ENCODE data around the gene SEZ6L. TPM values are rescaled to one million over a fixed set of nuclear protein-coding genes. Genes with fewer than 3 reads are reported as not detected.

SEZ6L gene
- total RNA-seq, 1 donor from 2014 or later = 0.05 TPM

- H3K36me3 Mint-ChIP-seq (ENCODE audit: low read depth) = no peaks in the 10 kb centered on the region
- peaks cover 7% of the 10 kb centered on the region for H3K9me3 Mint-ChIP-seq (ENCODE audit: low read depth)
- no peak for TF ChIP-seq CTCF (IDR thresholded peaks at IDR 0.05)
- H3K4me1 Mint-ChIP-seq (ENCODE audit: low read depth) = peaks cover 6% of the 10 kb centered on the region
- DNase-seq (ENCODE audit: low spot score) = no peak
- H3K27me3 Mint-ChIP-seq (ENCODE audit: low read depth) = peaks cover 50% of the 10 kb centered on the region
- no peak overlapping the region for H3K27ac Mint-ChIP-seq (ENCODE audit: unreplicated experiment)
- H3K4me3 Mint-ChIP-seq (ENCODE audit: unreplicated experiment) = no peak overlapping the region
Measured at GRCh38 chr22:26380072-26380830, 211.0 kb downstream of the SEZ6L start.

DNA sequence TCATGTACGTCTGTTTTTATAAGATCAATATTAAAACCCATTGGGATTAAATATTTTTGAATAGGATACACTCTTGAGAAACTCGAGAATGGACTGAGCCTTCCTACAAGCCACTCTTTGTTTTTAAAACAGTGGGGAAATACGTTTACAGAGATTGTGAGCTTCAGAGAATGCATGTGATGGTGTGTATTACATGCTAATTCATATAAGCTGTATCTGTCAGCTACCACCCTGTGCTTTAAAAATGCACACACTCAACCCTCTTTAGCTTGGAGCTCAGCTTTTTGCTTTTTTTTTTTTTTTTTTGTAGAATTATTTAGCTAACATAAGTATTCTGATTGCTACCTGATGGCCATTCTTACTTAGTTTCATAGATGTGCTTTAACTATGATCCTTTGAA is 213.5 kb downstream of the SEZ6L start:
- no peak overlapping the region for H3K4me3 Mint-ChIP-seq (ENCODE audit: unreplicated experiment)
- H3K4me1 Mint-ChIP-seq (ENCODE audit: low read depth) = peaks cover under 1% of the 10 kb centered on the region
- no peak for TF ChIP-seq CTCF (IDR thresholded peaks at IDR 0.05)
- H3K9me3 Mint-ChIP-seq (ENCODE audit: low read depth) = peaks cover 7% of the 10 kb centered on the region
- H3K27me3 Mint-ChIP-seq (ENCODE audit: low read depth) = peaks cover 48% of the 10 kb centered on the region
- no peak for DNase-seq (ENCODE audit: low spot score)
- no peak overlapping the region for H3K27ac Mint-ChIP-seq (ENCODE audit: unreplicated experiment)
- no peaks in the 10 kb centered on the region for H3K36me3 Mint-ChIP-seq (ENCODE audit: low read depth)

DNA sequence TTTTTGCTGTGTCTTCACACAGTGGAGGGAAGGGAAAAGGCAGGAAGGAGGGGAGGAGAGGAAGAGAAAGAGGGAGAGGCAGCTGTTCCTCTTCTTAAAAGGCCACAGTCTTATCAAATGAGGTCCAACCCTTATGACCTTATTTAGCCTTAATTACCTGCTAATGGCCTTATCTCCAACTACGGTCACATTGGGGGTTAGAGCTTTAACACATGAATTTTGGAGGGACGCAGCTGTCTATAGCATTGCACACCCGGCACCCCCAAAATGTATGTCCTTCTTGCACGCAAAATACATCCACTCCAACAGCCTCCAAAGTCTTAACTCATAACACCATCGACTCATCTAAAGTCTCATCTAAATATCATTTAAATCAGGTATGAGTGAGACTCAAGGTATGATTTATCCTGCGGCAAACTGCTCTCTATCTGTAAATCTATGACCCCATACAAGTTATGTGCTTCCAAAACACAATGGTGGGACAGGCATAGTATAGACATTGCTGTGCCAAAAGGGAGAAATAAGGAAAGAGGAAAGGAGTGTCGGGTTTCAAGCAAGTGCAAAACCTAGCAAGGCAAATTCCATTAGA is 214.8 kb downstream of the SEZ6L start:
- Mint-ChIP-seq H3K9me3 (ENCODE audit: low read depth) (peaks cover 7% of the 10 kb centered on the region), H3K27ac (ENCODE audit: unreplicated experiment) (no peak overlapping the region), H3K4me1 (ENCODE audit: low read depth) (no peaks in the 10 kb centered on the region), H3K27me3 (ENCODE audit: low read depth) (peaks cover 38% of the 10 kb centered on the region), H3K4me3 (ENCODE audit: unreplicated experiment) (no peak overlapping the region), H3K36me3 (ENCODE audit: low read depth) (no peaks in the 10 kb centered on the region)
- no peak for TF ChIP-seq CTCF (IDR thresholded peaks at IDR 0.05)
- DNase-seq (ENCODE audit: low spot score) = no peak

GRCh38 chr22:26385164-26385563 is 215.9 kb downstream of the SEZ6L start:
- no peak overlapping the region for H3K27ac Mint-ChIP-seq (ENCODE audit: unreplicated experiment)
- no peak for TF ChIP-seq CTCF (IDR thresholded peaks at IDR 0.05)
- H3K27me3 Mint-ChIP-seq (ENCODE audit: low read depth) = peaks cover 35% of the 10 kb centered on the region
- H3K4me3 Mint-ChIP-seq (ENCODE audit: unreplicated experiment) = no peak overlapping the region
- H3K36me3 Mint-ChIP-seq (ENCODE audit: low read depth) = no peaks in the 10 kb centered on the region
- H3K4me1 Mint-ChIP-seq (ENCODE audit: low read depth) = no peaks in the 10 kb centered on the region
- no peaks in the 10 kb centered on the region for H3K9me3 Mint-ChIP-seq (ENCODE audit: low read depth)
- no peak for DNase-seq (ENCODE audit: low spot score)

DNA sequence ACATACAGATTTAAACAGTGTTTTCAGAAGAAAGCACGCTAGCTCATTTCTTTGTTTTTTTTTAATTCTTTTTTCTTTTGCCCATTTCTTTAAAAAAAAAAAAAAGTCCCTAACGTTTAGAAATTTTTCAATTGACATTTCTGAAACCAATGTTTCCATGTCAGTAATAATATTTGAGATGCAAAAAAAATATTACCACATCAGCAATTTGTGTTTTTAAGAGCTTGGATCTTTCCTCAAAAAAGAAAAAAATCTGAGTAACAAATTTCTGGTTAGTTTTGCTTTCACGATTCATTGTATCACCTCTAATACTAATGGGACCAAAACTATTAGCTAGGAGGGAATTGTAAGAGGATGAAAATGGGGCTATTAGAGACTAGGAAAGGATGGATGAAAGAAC is 219.9 kb downstream of the SEZ6L start:
- Mint-ChIP-seq H3K27me3 (ENCODE audit: low read depth) (peaks cover 18% of the 10 kb centered on the region), H3K9me3 (ENCODE audit: low read depth) (no peaks in the 10 kb centered on the region), H3K4me1 (ENCODE audit: low read depth) (no peaks in the 10 kb centered on the region), H3K27ac (ENCODE audit: unreplicated experiment) (no peak overlapping the region), H3K4me3 (ENCODE audit: unreplicated experiment) (no peak overlapping the region), H3K36me3 (ENCODE audit: low read depth) (no peaks in the 10 kb centered on the region)
- TF ChIP-seq CTCF (IDR thresholded peaks at IDR 0.05) = no peak
- no peak for DNase-seq (ENCODE audit: low spot score)
